Measurements from ENCODE around the gene TMEM108.

TMEM108 gene

GRCh38 chr3:133192967-133193366 lies 154.8 kb downstream of the TMEM108 start:
- DNase-seq = no peak
- in situ Hi-C loops (cut with MboI; ENCODE audit: low pct_unique_long_range_greater_than_20kb, low sequenced_read_pairs) = no loop called here

GRCh38 chr3:133196527-133196926 lies 158.3 kb downstream of the TMEM108 start:
- DNase-seq = no peak
- in situ Hi-C loops (cut with MboI; ENCODE audit: low pct_unique_long_range_greater_than_20kb, low sequenced_read_pairs) = no loop called here

- no peak for DNase-seq
- in situ Hi-C loops (cut with MboI; ENCODE audit: low pct_unique_long_range_greater_than_20kb, low sequenced_read_pairs) = no loop called here
These were observed 159.4 kb downstream of the TMEM108 start for GRCh38 chr3:133197619-133198018.

GRCh38 chr3:133206921-133207320 lies 168.7 kb downstream of the TMEM108 start:
- in situ Hi-C loops (cut with MboI; ENCODE audit: low pct_unique_long_range_greater_than_20kb, low sequenced_read_pairs) = no loop called here
- no peak for DNase-seq

DNA sequence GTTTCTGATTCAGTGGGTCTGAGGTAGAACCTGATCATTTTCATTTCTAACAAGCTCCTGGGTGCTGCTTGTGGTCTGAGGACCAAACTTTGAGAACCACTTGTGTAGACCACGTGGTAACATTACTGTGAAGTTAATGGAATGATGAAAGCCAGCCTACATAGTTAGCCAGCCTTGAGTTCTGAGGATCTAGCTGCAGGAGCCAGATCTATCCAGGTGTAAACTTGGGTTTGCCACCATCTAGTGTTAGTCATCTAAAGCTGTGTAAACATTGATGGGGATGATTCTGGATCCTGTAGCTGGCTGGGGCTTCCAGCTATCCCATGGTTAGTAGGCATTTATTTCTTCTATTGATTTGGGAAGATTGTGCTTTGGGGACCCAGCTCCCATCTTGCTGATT lies 170.0 kb downstream of the TMEM108 start:
- no peak for DNase-seq
- in situ Hi-C loops (cut with MboI; ENCODE audit: low pct_unique_long_range_greater_than_20kb, low sequenced_read_pairs) = no loop called here

- in situ Hi-C loops (cut with MboI; ENCODE audit: low pct_unique_long_range_greater_than_20kb, low sequenced_read_pairs) = no loop called here
- peak; percentile 66 for DNase-seq
These were observed 171.8 kb downstream of the TMEM108 start for GRCh38 chr3:133209871-133210550.

DNA sequence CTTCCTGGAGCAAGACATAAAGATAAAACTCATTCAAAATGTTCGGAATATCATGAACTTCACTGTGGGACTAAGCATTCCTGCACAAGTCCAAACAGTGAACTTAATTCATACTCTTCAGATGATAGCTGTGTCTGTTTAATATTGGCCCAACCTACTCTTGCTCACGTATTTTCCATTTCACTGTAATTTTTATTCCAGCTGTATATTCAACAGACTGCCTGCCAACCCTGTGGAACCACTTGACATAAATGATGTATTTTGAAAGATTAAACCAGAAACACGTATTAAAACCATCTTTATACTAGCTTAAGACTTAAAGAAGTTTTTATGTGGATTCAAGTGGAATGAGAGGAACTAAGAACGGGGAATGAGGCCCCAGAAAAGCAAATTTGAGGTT lies 172.5 kb downstream of the TMEM108 start:
- in situ Hi-C loops (cut with MboI; ENCODE audit: low pct_unique_long_range_greater_than_20kb, low sequenced_read_pairs) = no loop called here
- DNase-seq = no peak

DNA sequence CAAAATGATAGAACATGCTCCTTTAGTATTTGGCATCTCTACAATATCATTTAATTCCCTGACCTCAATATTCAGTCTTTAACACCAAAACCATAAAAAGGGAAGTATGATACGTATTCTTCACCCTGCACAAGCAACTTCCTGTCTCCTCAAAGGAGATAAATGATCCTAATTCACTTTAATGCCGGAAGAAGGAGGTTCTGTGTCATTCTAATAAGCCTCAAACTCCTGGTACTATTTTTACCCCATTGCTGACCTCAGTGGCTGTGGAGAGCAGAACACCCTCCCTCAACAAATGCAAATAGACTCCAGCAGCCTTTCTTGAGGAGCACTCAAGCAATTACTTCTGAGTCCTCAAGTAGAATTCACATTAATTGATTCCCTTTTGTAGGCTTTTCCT lies 173.3 kb downstream of the TMEM108 start:
- in situ Hi-C loops (cut with MboI; ENCODE audit: low pct_unique_long_range_greater_than_20kb, low sequenced_read_pairs) = no loop called here
- peak; percentile 89 for DNase-seq

GRCh38 chr3:133211856-133212255 lies 173.7 kb downstream of the TMEM108 start:
- in situ Hi-C loops (cut with MboI; ENCODE audit: low pct_unique_long_range_greater_than_20kb, low sequenced_read_pairs) = no loop called here
- DNase-seq = no peak

DNA sequence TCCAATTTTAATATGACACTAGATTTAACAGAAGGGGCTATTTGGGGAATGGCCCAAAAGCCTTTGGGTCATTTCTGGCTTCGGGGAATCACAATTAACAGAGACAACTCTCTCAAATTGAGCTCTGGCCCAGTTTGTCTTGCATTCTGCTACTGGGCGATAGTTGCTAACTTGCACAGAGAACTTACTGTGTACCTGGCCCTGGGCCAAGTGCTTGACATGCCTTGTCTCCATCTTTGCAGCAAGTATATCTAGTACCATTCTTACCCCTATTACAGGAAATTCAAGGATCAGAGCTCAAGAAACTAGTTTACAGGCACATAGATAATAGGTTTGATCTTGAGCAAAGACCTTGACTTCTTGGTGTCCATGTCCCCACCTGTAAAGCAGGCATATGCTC lies 175.7 kb downstream of the TMEM108 start:
- no peak for DNase-seq
- in situ Hi-C loops (cut with MboI; ENCODE audit: low pct_unique_long_range_greater_than_20kb, low sequenced_read_pairs) = no loop called here

DNA sequence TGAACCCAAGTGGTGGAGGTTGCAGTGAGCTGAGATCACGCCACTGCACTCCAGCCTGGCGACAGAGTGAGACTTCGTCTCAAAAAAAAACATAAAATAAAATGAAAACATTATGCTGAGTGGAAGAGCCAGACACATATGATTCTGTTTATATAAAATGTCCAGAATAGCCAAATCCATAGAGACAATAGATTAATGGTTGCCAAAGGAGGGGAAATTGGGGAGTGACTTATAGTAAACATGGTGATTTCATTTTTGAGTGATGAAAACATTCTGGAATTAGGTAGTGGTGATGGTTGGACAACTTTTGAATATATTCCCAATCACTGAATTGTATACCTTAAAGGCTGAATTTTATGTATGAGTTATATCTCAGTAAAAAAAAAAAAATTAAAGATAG lies 189.6 kb downstream of the TMEM108 start:
- in situ Hi-C loops (cut with MboI; ENCODE audit: low pct_unique_long_range_greater_than_20kb, low sequenced_read_pairs) = no loop called here
- no peak for DNase-seq

- in situ Hi-C loops (cut with MboI; ENCODE audit: low pct_unique_long_range_greater_than_20kb, low sequenced_read_pairs) = no loop called here
These were observed 192.0 kb downstream of the TMEM108 start for GRCh38 chr3:133230195-133230594.

GRCh38 chr3:133236901-133237300 lies 198.7 kb downstream of the TMEM108 start:
- in situ Hi-C loops (cut with MboI; ENCODE audit: low pct_unique_long_range_greater_than_20kb, low sequenced_read_pairs) = no loop called here
- DNase-seq = no peak

More at GRCh38 chr3:133230195-133230594, 192.0 kb downstream of the TMEM108 start:
- no peak for DNase-seq

- no peak for DNase-seq
- in situ Hi-C loops (cut with MboI; ENCODE audit: low pct_unique_long_range_greater_than_20kb, low sequenced_read_pairs) = no loop called here
These were observed 199.2 kb downstream of the TMEM108 start for GRCh38 chr3:133237380-133237779.

- in situ Hi-C loops (cut with MboI; ENCODE audit: low pct_unique_long_range_greater_than_20kb, low sequenced_read_pairs) = no loop called here
- no peak for DNase-seq
These were observed 199.8 kb downstream of the TMEM108 start for GRCh38 chr3:133238015-133238414.

DNA sequence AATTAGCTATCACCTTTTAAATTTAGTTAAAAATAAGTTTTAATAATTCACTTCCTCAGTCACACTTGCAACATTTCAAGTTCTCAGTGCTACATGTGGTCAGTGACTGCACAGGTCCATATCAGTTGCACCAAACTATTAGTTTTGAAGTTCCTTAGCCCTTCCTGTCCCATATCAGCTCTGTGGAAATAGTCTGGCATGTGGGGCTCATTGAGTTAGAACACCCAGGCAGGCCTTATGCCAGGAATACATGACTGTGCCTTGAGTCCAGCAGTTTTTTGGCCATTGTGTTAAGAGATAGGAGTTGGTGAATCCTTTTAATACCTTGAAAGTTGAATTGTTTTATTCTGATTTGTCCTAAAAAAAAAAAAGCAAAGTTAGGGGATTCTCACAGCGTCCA lies 207.9 kb downstream of the TMEM108 start:
- in situ Hi-C loops (cut with MboI; ENCODE audit: low pct_unique_long_range_greater_than_20kb, low sequenced_read_pairs) = no loop called here
- no peak for DNase-seq

- in situ Hi-C loops (cut with MboI; ENCODE audit: low pct_unique_long_range_greater_than_20kb, low sequenced_read_pairs) = no loop called here
- DNase-seq = no peak
These were observed 208.6 kb downstream of the TMEM108 start for GRCh38 chr3:133246773-133247172.

- in situ Hi-C loops (cut with MboI; ENCODE audit: low pct_unique_long_range_greater_than_20kb, low sequenced_read_pairs) = no loop called here
These were observed 210.2 kb downstream of the TMEM108 start for GRCh38 chr3:133248389-133248788.

DNA sequence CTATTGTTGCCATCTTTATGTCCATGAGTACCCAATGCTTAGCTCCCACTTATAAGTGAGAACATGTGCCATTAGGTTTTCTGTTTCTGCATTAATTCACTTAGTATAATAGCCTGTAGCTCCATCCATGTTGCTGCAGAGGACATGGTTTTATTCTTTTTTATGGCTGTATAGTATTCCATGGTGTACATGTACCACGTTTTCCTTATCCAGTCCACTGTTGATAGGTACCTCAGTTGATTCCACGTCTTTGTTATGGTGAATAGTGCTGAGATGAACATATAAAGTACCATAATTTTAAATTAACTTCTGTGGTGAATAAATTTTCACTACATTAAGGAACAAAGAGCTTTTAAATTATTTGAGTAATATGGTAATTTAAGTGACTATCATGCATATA lies 211.3 kb downstream of the TMEM108 start:
- DNase-seq = no peak
- in situ Hi-C loops (cut with MboI; ENCODE audit: low pct_unique_long_range_greater_than_20kb, low sequenced_read_pairs) = no loop called here

More at GRCh38 chr3:133248389-133248788, 210.2 kb downstream of the TMEM108 start:
- DNase-seq = no peak

- DNase-seq = no peak
- in situ Hi-C loops (cut with MboI; ENCODE audit: low pct_unique_long_range_greater_than_20kb, low sequenced_read_pairs) = no loop called here
These were observed 216.0 kb downstream of the TMEM108 start for GRCh38 chr3:133254151-133254550.

GRCh38 chr3:133254716-133255115 lies 216.5 kb downstream of the TMEM108 start:
- in situ Hi-C loops (cut with MboI; ENCODE audit: low pct_unique_long_range_greater_than_20kb, low sequenced_read_pairs) = no loop called here
- DNase-seq = no peak

Measured in KBM-7 (cell line).